SIG-M5 (cell line): ENCODE data around the gene CLIP1.
"Not testable (repeated sequence)": the region's sequence is repeated elsewhere in the genome, so short reads cannot be mapped to it uniquely, and the experiment has no call there.

Experiments
- DNase-seq: peaks from one replicate; lab custom pipeline; 2025; lab: John Stamatoyannopoulos, UW

CLIP1 gene

GRCh38 chr12:122435186-122435585, 12.7 kb upstream of the CLIP1 start:
- DNase-seq, result no peak

GRCh38 chr12:122429043-122429442, 6.6 kb upstream of the CLIP1 start:
- DNase-seq, result not testable (repeated sequence)

GRCh38 chr12:122427403-122427802, 4.9 kb upstream of the CLIP1 start:
- DNase-seq, result no peak

GRCh38 chr12:122423258-122424165, 1.0 kb upstream of the CLIP1 start:
- DNase-seq, result no peak

- no peak for DNase-seq
Measured at GRCh38 chr12:122422730-122423257, 325 bp upstream of the CLIP1 start.

GRCh38 chr12:122421187-122421820, 1.2 kb downstream of the CLIP1 start:
- no peak for DNase-seq

- no peak for DNase-seq
Measured at GRCh38 chr12:122420471-122421162, 1.9 kb downstream of the CLIP1 start.

- DNase-seq, result not testable (repeated sequence)
Measured at GRCh38 chr12:122419094-122419493, 3.4 kb downstream of the CLIP1 start.

- DNase-seq, result not testable (repeated sequence)
Measured at GRCh38 chr12:122415665-122416064, 6.8 kb downstream of the CLIP1 start.

GRCh38 chr12:122413516-122414404, 8.7 kb downstream of the CLIP1 start:
- DNase-seq, result no peak

GRCh38 chr12:122412851-122413433, 9.5 kb downstream of the CLIP1 start:
- no peak for DNase-seq

- DNase-seq, result no peak
Measured at GRCh38 chr12:122411537-122411936, 10.9 kb downstream of the CLIP1 start.

GRCh38 chr12:122407208-122407607, 15.3 kb downstream of the CLIP1 start:
- DNase-seq, result no peak

GRCh38 chr12:122406701-122407164, 15.7 kb downstream of the CLIP1 start:
- DNase-seq, result no peak

- no peak for DNase-seq
Measured at GRCh38 chr12:122403831-122404230, 18.6 kb downstream of the CLIP1 start.

GRCh38 chr12:122403115-122403770, 19.2 kb downstream of the CLIP1 start:
- DNase-seq, result no peak

- DNase-seq, result no peak
Measured at GRCh38 chr12:122402264-122402663, 20.2 kb downstream of the CLIP1 start.

- no peak for DNase-seq
Measured at GRCh38 chr12:122399592-122400373, 22.7 kb downstream of the CLIP1 start.

- no peak for DNase-seq
Measured at GRCh38 chr12:122399254-122399591, 23.2 kb downstream of the CLIP1 start.

GRCh38 chr12:122397981-122398380, 24.5 kb downstream of the CLIP1 start:
- DNase-seq, result not testable (repeated sequence)
